HEK293 (cell line): Measurements from ENCODE around the gene UGT1A10.

Source experiments
- GLI4 ChIP-seq: fragments of 450-650 bp; formaldehyde crosslinking; IDR thresholded peaks from 2 replicates; pipeline ENCODE4 v1.5.1; 2016; ENCODE audit warnings: missing biosample characterization, missing genetic modification characterization
- ZNF138 ChIP-seq: fragments of 450-650 bp; formaldehyde crosslinking; IDR thresholded peaks from 2 replicates; pipeline ENCODE4 v1.5.1; 2016; ENCODE audit warnings: missing biosample characterization, missing genetic modification characterization, borderline replicate concordance
- ZNF600 ChIP-seq: fragments of 450-650 bp; formaldehyde crosslinking; IDR thresholded peaks from 2 replicates; pipeline ENCODE4 v1.5.1; 2016; ENCODE audit warnings: missing biosample characterization, missing genetic modification characterization
- TF ChIP-seq, protein P1 (sequence below): IDR thresholded peaks from 2 replicates; pipeline ENCODE4 v1.6.1; 2011; ENCODE audit warnings: mild to moderate bottlenecking, low read depth, low read length, borderline replicate concordance

DNA sequence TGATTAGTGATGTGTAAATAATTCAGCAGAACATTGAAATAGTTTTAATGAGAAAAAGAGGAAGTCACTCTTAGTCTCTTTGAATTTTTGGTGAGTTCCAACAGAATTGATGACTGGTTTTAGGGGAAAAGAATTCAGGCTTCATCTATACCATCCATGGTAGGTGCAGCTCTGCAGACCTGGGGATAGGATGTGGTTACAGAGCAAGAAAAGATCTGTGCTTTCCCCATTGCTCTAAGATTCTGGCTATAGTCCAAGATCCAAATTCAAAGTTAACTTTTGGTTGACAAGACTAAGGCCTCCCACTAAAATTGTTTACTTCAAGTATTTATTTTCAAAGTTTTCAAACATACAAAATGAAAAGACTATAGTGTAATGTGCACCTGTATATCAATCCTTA, 3.6 kb downstream of the UGT1A10 start:
- TF ChIP-seq, protein P1, sequence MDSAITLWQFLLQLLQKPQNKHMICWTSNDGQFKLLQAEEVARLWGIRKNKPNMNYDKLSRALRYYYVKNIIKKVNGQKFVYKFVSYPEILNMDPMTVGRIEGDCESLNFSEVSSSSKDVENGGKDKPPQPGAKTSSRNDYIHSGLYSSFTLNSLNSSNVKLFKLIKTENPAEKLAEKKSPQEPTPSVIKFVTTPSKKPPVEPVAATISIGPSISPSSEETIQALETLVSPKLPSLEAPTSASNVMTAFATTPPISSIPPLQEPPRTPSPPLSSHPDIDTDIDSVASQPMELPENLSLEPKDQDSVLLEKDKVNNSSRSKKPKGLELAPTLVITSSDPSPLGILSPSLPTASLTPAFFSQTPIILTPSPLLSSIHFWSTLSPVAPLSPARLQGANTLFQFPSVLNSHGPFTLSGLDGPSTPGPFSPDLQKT: no peak
- TF ChIP-seq ZNF138 (tag by site-specific recombination) (no peak), GLI4 (no peak), ZNF600 (tag by site-specific recombination) (no peak)
